Astrocyte of the spinal cord (primary cell): ENCODE results near the gene FBXW11.
A peak's percentile ranks its signal among the peaks of the same experiment; 100 is the strongest.

Experiments
- DNase-seq: peaks from one replicate; pipeline ENCODE4 v3.0.0; 2011; ENCODE audit warnings: low read depth, low spot score
- H3K4me3 ChIP-seq: 2 replicates; pipeline ENCODE4 v1.5.1; 2011; ENCODE audit warnings: low read depth, mild to moderate bottlenecking, low read length, moderate library complexity
- CTCF ChIP-seq: IDR thresholded peaks from 2 replicates; pipeline ENCODE4 v1.5.1; 2012; ENCODE audit warnings: low read depth, mild to moderate bottlenecking, low read length, inconsistent platforms
- in situ Hi-C: cut with HindIII; loops from 2 replicates; pipeline ENCODE4 v1.10.0; 2017; ENCODE audit warnings: low sequenced_read_pairs

FBXW11 gene

DNA sequence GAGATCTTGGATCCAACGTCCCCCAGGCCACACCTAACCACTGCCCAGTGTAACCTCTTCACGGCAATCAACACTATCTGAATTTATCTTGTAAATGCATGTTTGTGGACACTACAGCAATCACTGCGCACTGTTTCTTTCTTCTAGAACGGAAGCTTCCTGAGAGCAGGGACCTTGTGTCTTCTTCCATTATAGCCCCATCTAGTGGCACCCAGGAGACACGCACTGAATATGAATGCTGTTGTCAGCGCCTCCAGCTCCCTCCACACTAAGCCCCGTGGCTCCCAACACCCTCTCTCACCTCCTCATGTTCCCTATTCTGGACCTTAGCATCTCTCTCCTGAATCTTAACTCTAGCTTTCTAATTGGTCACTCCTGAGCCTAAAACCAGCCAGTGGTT, 148.1 kb downstream of the FBXW11 start:
- TF ChIP-seq CTCF, result peak; percentile 44
- in situ Hi-C loops, result no loop called here
- H3K4me3 ChIP-seq, result no peak overlapping the region
- DNase-seq, result no peak

DNA sequence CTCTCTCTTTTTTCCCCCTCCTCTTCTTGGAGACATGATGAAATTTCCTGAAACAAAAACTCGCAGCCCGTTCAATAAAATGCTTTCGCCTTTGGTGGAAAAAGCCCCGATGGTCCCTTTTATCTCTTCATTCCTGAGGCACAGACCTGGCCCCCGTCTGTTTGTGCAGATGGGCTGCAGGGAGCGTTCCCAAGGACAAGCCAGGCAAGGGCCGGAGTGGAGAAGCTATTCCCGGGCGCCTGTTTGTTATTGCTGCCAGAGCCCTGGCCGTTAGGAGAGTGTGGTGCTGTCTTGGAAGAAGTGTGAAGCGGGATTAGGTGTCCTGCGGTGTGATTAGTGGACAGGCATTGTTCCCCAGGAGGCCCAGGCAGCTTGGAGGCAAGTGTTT, 149.0 kb downstream of the FBXW11 start:
- TF ChIP-seq CTCF, result no peak
- no peak overlapping the region for H3K4me3 ChIP-seq
- peak; percentile 29 for DNase-seq
- in situ Hi-C loops, result no loop called here

DNA sequence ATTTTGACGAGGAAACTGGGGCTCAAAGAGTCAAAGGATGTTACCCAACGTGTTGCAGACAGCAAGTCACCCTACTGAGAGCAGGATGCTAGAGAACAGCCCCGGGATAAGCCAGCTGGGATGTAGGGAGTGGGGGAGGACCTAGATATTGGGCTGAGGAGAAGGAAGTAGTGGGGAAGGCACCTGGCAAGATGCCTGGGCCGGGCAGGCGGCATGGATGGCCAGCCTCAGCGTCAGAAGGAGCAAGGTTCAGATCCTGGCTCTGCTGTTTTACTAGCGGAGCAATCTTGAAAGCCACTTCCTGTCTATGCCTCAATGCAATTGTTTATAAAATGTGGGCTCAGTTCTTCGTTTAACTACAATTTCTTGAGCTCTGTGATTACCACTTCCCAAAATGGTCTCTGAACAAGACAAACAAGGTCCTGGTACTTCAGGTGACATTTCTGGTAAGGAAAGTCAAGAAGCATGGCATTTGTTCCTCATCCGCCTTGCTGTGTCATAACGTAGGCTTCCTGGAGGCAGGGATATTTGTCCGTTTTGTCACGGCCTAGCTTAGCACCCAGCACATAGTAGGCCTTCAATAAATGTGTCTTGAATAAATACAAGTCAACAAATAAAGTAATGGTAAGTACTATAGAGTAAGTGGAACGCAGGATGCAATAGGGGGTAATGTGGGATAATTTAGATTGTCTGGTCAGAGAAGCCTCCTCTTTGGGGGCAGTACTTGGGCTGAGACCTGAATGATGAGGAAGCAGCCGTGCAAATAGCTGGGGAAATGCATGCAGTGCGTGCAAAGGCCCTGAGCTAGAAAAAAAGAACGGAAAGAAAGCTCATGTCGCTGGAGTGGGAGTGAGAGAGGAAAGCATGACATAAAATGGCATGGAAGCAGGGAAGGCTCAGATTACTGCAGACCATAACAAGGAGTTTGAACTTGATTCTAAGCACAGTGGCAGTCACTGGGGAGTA, 150.4 kb downstream of the FBXW11 start:
- TF ChIP-seq CTCF, result no peak
- no peak overlapping the region for H3K4me3 ChIP-seq
- in situ Hi-C loops, result no loop called here
- DNase-seq, result no peak

DNA sequence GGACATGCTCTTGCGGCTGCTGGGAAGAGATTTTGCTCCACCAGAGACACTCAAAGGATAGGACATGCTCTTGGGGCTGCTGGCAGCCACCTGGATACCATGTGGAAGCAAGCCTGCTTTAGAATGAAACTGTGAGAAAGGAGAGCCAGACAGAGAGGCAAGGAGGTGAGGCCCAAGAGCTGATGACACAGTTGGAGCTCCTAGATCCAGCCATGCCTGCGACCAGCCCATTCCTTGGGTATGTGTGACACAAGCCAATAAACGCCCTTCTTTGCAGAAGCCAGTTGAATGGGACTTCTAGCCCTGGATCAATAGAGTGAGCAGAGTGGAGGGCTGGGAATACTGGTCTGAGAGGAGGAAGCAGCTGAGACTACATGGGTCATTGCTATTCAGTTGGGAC, 151.2 kb downstream of the FBXW11 start:
- in situ Hi-C loops, result no loop called here
- DNase-seq, result no peak
- no peak overlapping the region for H3K4me3 ChIP-seq
- no peak for TF ChIP-seq CTCF

- no peak overlapping the region for H3K4me3 ChIP-seq
- in situ Hi-C loops, result no loop called here
- TF ChIP-seq CTCF, result no peak
- DNase-seq, result no peak
These were observed 154.2 kb downstream of the FBXW11 start for GRCh38 chr5:171852255-171852681.

DNA sequence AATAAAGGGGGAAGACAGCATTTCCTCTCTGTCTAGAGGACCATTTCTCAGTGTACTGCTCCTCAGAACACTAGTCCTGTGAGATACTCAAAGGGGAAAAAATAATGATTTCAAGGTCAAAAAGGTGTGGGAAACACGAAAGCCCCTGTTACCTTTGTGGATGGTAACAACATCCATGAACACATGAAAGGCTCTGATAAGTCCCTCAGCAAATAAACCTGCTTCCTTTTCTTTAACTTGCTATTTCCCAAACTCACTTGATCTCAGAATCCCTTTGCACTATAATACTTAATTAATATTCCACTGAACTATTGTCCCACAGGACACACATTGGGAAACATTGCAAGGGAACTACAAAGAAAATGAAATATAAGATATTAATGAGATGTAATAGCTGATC, 155.2 kb downstream of the FBXW11 start:
- DNase-seq, result no peak
- no peak overlapping the region for H3K4me3 ChIP-seq
- no peak for TF ChIP-seq CTCF
- in situ Hi-C loops, result no loop called here
